ENCODE measurements around the gene DENND1A. TPM values are rescaled to one million over a fixed set of nuclear protein-coding genes. Genes with fewer than 3 reads are reported as not detected.
"Not testable (repeated sequence)": the region's sequence is repeated elsewhere in the genome, so short reads cannot be mapped to it uniquely, and the experiment has no call there.

The DENND1A gene
- total RNA-seq, 1 donor from 2014 or later, result 48.1 TPM

DNA sequence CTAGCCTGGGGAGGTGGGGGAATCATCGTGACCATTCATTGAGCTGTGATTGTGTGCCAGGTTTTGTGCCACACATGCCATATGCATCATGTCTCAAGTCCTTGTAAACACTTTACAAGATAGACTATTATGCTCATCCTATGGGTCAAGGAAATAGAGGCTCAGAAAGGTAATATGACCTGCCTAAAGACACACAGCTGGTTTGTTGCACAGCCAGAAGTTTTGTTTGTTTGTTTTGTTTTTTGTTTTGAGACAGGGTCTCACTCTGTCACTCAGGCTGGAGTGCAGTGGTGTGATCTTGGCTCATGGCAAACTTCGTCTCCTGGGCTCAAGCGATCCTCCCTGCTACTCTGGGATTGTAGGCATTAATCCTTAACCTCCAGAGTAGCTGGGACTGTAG is 595.3 kb downstream of the DENND1A start:
- Histone ChIP-seq H3K4me1 (peaks cover 6% of the 10 kb centered on the region), H3K9me3 (ENCODE audit: low read depth) (no peaks in the 10 kb centered on the region), H4K20me1 (ENCODE audit: low read depth) (no peaks in the 10 kb centered on the region), H3K27ac (no peak overlapping the region), H2AFZ (replicated peaks) (no peak overlapping the region), H3F3A (ENCODE audit: low read depth) (no peaks in the 10 kb centered on the region), H3K4me2 (no peak overlapping the region), H3K27me3 (no peaks in the 10 kb centered on the region), H3K4me3 (no peak overlapping the region), H3K36me3 (no peaks in the 10 kb centered on the region), H3K9ac (no peak overlapping the region), H3K79me2 (ENCODE audit: low read depth) (no peaks in the 10 kb centered on the region)
- TF ChIP-seq EZH2phosphoT487 (IDR thresholded peaks at IDR 0.05) (no peak), EZH2 (IDR thresholded peaks at IDR 0.05) (no peak)
- TF ChIP-seq, protein P1, sequence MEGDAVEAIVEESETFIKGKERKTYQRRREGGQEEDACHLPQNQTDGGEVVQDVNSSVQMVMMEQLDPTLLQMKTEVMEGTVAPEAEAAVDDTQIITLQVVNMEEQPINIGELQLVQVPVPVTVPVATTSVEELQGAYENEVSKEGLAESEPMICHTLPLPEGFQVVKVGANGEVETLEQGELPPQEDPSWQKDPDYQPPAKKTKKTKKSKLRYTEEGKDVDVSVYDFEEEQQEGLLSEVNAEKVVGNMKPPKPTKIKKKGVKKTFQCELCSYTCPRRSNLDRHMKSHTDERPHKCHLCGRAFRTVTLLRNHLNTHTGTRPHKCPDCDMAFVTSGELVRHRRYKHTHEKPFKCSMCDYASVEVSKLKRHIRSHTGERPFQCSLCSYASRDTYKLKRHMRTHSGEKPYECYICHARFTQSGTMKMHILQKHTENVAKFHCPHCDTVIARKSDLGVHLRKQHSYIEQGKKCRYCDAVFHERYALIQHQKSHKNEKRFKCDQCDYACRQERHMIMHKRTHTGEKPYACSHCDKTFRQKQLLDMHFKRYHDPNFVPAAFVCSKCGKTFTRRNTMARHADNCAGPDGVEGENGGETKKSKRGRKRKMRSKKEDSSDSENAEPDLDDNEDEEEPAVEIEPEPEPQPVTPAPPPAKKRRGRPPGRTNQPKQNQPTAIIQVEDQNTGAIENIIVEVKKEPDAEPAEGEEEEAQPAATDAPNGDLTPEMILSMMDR (IDR thresholded peaks at IDR 0.05), result no peak
- H3K4me3 Mint-ChIP-seq, result no peak overlapping the region
- no peak for DNase-seq (ENCODE audit: low spot score)
- peak overlapping the region; percentile 0 for H3K27ac Mint-ChIP-seq
- no peaks in the 10 kb centered on the region for H3K36me3 Mint-ChIP-seq
- peaks cover 53% of the 10 kb centered on the region for H3K4me1 Mint-ChIP-seq
- H3K9me3 Mint-ChIP-seq, result no peaks in the 10 kb centered on the region
- H3K27me3 Mint-ChIP-seq (ENCODE audit: insufficient read depth, low read depth), result peaks cover 15% of the 10 kb centered on the region

DNA sequence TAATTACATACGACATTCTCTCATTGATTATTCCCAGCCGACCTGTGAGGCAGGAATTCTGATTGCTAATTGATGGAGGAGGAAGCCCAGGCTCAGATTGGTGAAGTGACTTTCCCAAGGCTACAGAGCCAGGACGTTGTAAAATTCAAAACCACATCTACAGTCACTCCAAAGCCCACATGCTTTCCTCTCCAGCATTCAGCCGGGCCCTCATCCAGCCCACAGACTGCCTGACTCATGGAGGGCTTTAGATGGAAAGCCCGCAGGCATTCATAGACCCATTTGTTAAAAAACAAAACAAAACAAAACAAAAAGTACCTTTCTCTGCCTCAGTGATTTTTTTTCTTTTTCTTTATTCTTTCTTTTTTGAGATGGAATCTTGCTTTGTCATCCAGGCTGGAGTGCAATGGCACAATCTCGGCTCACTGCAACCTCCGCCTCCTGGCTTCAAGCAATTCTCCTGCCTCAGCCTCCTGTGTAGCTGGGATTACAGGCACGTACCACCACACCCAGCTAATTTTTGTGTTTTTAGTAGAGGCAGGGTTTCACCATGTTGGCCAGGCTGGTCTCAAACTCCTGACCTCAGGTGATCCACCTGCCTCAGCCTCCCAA is 596.8 kb downstream of the DENND1A start:
- not testable (repeated sequence) for H3K27ac ChIP-seq
- H3K27me3 Mint-ChIP-seq (ENCODE audit: insufficient read depth, low read depth), result peaks cover 12% of the 10 kb centered on the region

DNA sequence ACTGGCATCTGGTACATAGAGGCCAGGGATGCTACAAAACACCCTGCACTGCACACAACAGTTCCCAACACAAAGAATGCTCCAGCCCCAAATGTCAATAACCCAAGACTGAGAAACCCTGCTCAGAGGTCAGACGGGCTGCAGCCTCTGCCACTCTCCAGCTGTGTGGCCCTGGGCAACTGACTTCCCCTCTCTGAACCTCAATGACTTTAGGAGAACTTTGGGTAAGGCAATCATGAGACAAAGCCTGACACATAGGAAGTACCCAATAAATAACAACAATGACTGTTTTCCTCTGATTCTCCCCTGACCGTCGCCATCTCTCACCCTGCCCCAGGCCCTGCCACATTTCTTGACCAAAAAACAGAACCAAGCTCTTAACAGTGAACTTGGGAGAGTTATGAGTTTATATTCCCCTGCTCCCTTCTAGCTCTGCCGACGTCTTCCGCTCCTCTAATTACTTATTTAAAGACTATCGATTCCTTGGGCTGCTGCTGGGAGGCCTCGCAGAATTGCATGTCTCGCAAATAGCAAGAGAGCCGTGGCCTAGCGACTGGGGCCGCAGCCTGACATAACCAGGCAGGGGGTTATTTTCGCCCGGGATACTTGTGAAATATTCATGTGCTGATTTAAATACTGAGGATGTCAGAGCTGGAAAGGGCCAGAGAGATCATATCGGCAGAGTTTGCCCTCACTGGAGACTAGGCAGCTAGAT is 598.4 kb downstream of the DENND1A start:
- H3K9me3 ChIP-seq (ENCODE audit: low read depth), result no peaks in the 10 kb centered on the region
- TF ChIP-seq, protein P1 (IDR thresholded peaks at IDR 0.05), result no peak
- no peak for TF ChIP-seq EZH2 (IDR thresholded peaks at IDR 0.05)
- TF ChIP-seq EZH2phosphoT487 (IDR thresholded peaks at IDR 0.05), result no peak
- H3K4me3 Mint-ChIP-seq, result peak overlapping the region; percentile 6
- H3K4me2 ChIP-seq, result no peak overlapping the region
- H3F3A ChIP-seq (ENCODE audit: low read depth), result no peaks in the 10 kb centered on the region
- H3K4me1 ChIP-seq, result peaks cover 6% of the 10 kb centered on the region
- no peaks in the 10 kb centered on the region for H3K27me3 ChIP-seq
- no peaks in the 10 kb centered on the region for H4K20me1 ChIP-seq (ENCODE audit: low read depth)
- no peaks in the 10 kb centered on the region for H3K36me3 Mint-ChIP-seq
- no peak for DNase-seq (ENCODE audit: low spot score)
- H3K27ac ChIP-seq, result no peak overlapping the region
- H3K4me1 Mint-ChIP-seq, result peaks cover 53% of the 10 kb centered on the region
- no peaks in the 10 kb centered on the region for H3K36me3 ChIP-seq
- no peaks in the 10 kb centered on the region for H3K9me3 Mint-ChIP-seq
- no peak overlapping the region for H2AFZ ChIP-seq (replicated peaks)
- no peak overlapping the region for H3K4me3 ChIP-seq
- H3K27ac Mint-ChIP-seq, result peak overlapping the region; percentile 30
- no peaks in the 10 kb centered on the region for H3K79me2 ChIP-seq (ENCODE audit: low read depth)
- no peak overlapping the region for H3K9ac ChIP-seq
- peaks cover 14% of the 10 kb centered on the region for H3K27me3 Mint-ChIP-seq (ENCODE audit: insufficient read depth, low read depth)

More for the DNA sequence above, 596.8 kb downstream of the DENND1A start:
- H3F3A ChIP-seq (ENCODE audit: low read depth); H2AFZ ChIP-seq (replicated peaks); H3K4me1 ChIP-seq; H3K4me3 ChIP-seq; H3K36me3 Mint-ChIP-seq; H3K27ac Mint-ChIP-seq; H4K20me1 ChIP-seq (ENCODE audit: low read depth); H3K9ac ChIP-seq; DNase-seq (ENCODE audit: low spot score); H3K4me2 ChIP-seq; H3K4me3 Mint-ChIP-seq; H3K27me3 ChIP-seq; H3K9me3 Mint-ChIP-seq; H3K79me2 ChIP-seq (ENCODE audit: low read depth); H3K36me3 ChIP-seq; H3K9me3 ChIP-seq (ENCODE audit: low read depth): not testable (repeated sequence)
- peaks cover 48% of the 10 kb centered on the region for H3K4me1 Mint-ChIP-seq

MicroRNA genes within 50 kb of the gene (microRNA counts, 767-probe panel; counts per million panel counts)
- 460 counts per million, percentile 90 among the panel's probes with 10 or more counts for microRNA hsa-miR-601

Small RNA genes lying within 50 kb of the gene (microRNA-seq; reads per million reads assigned to microRNA genes)
- gene MIR601 (not detected), gene MIR7150 (not detected)

Small RNA genes lying within 50 kb of the gene (small RNA-seq; reads per million reads assigned to genes)
- gene MIR601 (not detected), gene MIR7150 (not detected)

Other genes with a start within 250 kb of the DENND1A start
- gene LHX2, start 81.6 kb upstream of the DENND1A start, total RNA-seq (ENCODE audit: low replicate concordance), result 36.3 and 59.5 TPM in 2 replicates